Spleen (tissue), 7 donors: Measurements from ENCODE around the gene KLF7.

Experiments used
- POLR2A ChIP-seq, 3 donors: fragments of 450-650 bp; IDR thresholded peaks; one replicate each; pipeline ENCODE4 v1.5.1; 2017; ENCODE audit warnings: antibody characterized with exemption in 3 of 3, mild to moderate bottlenecking in 1 of 3
- POLR2AphosphoS5 ChIP-seq, 3 donors: sonication (generic); formaldehyde crosslinking; IDR thresholded peaks; one replicate each; pipeline ENCODE4 v1.5.1; 2017; ENCODE audit warnings: antibody characterized with exemption in 3 of 3
- TF ChIP-seq, protein P1 (sequence below), 11 experiments: fragments of 200-600 bp in 7 of 11; fragments of 450-650 bp in 4 of 11; sonication (generic) in 4 of 11; IDR thresholded peaks in 8 of 11; conservative IDR thresholded peaks in 3 of 11; 1 replicate in 7 of 11; 2 replicates in 4 of 11; pipeline versions ENCODE4 v1.4.0 to v1.8.0; 2016 to 2021; ENCODE audit warnings: antibody characterized with exemption in 11 of 11, inconsistent platforms in 4 of 11, mild to moderate bottlenecking in 1 of 11
- donor health status: DM: no; HTN: no; CAD: no; lungs with moderate emphysema.
- donor health status: DM: no; HTN: no; CAD: no.
- donor health status: DM: no; HTN: no; CAD: no.

DNA sequence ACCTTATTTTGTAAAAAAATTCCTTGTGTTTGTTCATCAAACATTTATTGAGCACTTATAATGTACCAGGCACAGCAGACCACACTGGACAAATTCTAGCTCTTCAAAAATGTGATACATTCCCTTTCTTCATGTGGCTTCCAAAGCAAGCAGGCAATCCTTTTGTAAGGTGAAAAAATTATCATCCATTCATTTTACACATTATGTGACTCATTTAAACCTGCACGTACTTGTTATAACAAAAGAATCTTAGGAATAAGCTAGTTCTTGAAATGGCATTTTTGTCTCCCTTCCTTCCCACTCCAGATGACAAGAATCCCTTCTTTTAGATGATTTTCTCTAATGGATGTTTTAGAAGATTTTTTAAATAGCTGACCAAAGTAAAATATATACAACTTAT is 104.6 kb downstream of the KLF7 start:
- TF ChIP-seq POLR2A (IDR thresholded peaks at IDR 0.05) (no peak), POLR2AphosphoS5 (IDR thresholded peaks at IDR 0.05) (no peak)
- TF ChIP-seq, protein P1, sequence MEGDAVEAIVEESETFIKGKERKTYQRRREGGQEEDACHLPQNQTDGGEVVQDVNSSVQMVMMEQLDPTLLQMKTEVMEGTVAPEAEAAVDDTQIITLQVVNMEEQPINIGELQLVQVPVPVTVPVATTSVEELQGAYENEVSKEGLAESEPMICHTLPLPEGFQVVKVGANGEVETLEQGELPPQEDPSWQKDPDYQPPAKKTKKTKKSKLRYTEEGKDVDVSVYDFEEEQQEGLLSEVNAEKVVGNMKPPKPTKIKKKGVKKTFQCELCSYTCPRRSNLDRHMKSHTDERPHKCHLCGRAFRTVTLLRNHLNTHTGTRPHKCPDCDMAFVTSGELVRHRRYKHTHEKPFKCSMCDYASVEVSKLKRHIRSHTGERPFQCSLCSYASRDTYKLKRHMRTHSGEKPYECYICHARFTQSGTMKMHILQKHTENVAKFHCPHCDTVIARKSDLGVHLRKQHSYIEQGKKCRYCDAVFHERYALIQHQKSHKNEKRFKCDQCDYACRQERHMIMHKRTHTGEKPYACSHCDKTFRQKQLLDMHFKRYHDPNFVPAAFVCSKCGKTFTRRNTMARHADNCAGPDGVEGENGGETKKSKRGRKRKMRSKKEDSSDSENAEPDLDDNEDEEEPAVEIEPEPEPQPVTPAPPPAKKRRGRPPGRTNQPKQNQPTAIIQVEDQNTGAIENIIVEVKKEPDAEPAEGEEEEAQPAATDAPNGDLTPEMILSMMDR (IDR thresholded peaks at IDR 0.05 in 8 of 11, conservative IDR thresholded peaks at IDR 0.05 in 3 of 11), result no peak
